Ovary (tissue), 3 donors: ENCODE data around the gene SLC36A2.

Source experiments
- CTCF ChIP-seq, 3 donors: fragments of 450-650 bp in 2 of 3; fragments of 200-600 bp in 1 of 3; IDR thresholded peaks; one replicate each; pipeline versions ENCODE4 v1.5.1 to v1.8.0; 2016 to 2022; ENCODE audit warnings: antibody characterized with exemption in 3 of 3, mild to moderate bottlenecking in 1 of 3
- POLR2A ChIP-seq: fragments of 450-650 bp; IDR thresholded peaks from one replicate; pipeline ENCODE4 v1.6.1; 2017; ENCODE audit warnings: antibody characterized with exemption, mild to moderate bottlenecking, moderate library complexity
- donor health status: DM: no; HTN: no; CAD: no.

DNA sequence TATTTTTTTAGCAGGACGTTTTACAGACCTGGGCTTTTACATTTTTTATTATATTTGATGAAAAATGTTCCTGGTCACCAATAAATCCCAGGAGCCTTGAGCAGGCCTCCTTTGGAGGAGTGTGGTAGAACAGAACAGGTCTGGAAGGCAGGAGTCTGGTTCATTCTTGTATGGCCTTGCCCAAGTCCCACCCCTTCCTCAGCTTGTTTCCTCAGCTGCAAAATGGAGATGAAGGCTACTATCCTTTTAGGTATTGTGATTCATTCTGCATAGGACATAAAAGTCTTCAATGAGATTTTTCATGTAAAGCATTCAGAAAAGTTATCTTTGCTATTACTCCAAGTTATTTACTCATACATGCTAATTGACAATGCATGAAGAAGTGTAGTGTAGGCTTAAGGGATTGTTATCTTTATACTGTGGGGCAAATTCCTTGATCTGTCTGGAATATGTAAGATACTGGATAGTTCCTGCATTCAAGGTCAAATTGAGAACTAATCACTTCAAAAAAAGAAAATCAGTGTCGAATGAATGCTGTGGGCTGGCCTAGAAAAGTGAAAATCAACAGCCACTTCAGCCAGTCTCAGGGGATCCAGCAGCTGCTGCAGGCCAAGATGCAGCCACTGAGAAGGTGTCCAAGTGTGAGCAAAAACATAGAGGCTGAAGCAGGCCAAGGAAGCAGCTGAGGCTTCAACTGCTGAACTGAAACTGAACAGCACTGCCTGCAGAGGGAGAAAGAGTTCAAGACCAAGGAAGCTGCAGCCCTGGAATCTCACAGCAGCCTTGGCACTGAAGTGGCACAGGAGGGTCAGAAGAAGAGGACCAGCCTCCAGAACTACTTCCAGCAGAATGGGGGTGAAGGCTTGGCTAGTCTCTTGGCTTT lies 28.3 kb downstream of the SLC36A2 start:
- TF ChIP-seq POLR2A (no peak), CTCF (IDR thresholded peaks at IDR 0.05) (no peak)
